Gastroesophageal sphincter (tissue), 3 donors: ENCODE results near the gene CRABP2.

Experiments used
- POLR2A ChIP-seq, 2 donors: fragments of 450-650 bp; IDR thresholded peaks; one replicate each; pipeline ENCODE4 v1.6.1; 2017; ENCODE audit warnings: antibody characterized with exemption in 2 of 2, mild to moderate bottlenecking in 2 of 2, moderate library complexity in 1 of 2
- TF ChIP-seq, protein P1 (sequence below), 4 experiments: fragments of 200-600 bp in 2 of 4; fragments of 450-650 bp in 2 of 4; sonication (generic) in 1 of 4; IDR thresholded peaks; one replicate each; pipeline ENCODE4 v1.5.1; 2017 to 2019; ENCODE audit warnings: antibody characterized with exemption in 4 of 4, mild to moderate bottlenecking in 2 of 4, moderate library complexity in 2 of 4

GRCh38 chr1:156666862-156667609, 38.3 kb downstream of the CRABP2 start:
- TF ChIP-seq, protein P1, sequence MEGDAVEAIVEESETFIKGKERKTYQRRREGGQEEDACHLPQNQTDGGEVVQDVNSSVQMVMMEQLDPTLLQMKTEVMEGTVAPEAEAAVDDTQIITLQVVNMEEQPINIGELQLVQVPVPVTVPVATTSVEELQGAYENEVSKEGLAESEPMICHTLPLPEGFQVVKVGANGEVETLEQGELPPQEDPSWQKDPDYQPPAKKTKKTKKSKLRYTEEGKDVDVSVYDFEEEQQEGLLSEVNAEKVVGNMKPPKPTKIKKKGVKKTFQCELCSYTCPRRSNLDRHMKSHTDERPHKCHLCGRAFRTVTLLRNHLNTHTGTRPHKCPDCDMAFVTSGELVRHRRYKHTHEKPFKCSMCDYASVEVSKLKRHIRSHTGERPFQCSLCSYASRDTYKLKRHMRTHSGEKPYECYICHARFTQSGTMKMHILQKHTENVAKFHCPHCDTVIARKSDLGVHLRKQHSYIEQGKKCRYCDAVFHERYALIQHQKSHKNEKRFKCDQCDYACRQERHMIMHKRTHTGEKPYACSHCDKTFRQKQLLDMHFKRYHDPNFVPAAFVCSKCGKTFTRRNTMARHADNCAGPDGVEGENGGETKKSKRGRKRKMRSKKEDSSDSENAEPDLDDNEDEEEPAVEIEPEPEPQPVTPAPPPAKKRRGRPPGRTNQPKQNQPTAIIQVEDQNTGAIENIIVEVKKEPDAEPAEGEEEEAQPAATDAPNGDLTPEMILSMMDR (IDR thresholded peaks at IDR 0.05): no peak
- TF ChIP-seq POLR2A (IDR thresholded peaks at IDR 0.05): no peak
